ENCODE results near the gene ADGRV1. TPM values are rescaled to one million over a fixed set of nuclear protein-coding genes. Genes with fewer than 3 reads are reported as not detected.

The ADGRV1 gene
- total and polyA plus RNA-seq, 9 of the 15 experiments (the other 6 are each of a cell fraction or from before 2014, with no cell fraction given), result 21.7 to 156 (median 58.2) TPM

DNA sequence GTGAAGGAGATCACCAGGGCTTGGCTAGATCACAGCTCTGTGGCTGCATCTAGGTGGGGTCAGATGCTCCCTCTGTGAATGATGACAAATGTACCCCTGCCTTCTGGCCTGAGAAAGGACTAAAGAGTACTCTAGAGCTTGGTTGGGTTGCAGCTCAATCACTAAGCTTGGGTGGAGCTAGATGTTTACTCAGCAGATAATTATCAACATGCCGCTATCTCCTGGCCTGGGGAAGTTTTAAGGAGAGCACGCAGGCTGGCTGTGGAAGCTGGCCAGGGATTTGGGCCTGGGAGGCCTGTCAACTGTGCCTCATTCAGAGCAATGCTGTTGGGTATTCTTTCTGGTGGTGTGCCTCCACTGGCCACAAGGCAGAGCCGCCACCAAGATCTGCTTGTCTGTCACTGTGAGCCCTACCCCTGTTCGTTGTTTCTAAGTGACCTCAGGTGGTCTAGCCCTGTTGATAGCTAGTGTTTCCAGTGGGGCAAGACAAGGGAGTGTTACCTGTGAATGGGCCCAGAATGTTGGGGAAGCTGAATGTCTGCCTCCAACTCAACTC lies 181.7 kb downstream of the ADGRV1 start:
- peaks cover 16% of the 10 kb centered on the region for H3K79me2 ChIP-seq (ENCODE audit: control insufficient read depth, insufficient read depth, low read length)
- no peaks in the 10 kb centered on the region for H3K9me3 ChIP-seq (replicated peaks; ENCODE audit: control insufficient read depth, insufficient read depth, low read depth, low read length)
- CTCF ChIA-PET (ENCODE audit: low intra/inter-chr PET ratio), result no interaction called here
- H3K9me1 ChIP-seq (ENCODE audit: control insufficient read depth, insufficient read depth, low read length), result no peaks in the 10 kb centered on the region
- POLR2A ChIA-PET, result interaction anchor here (0.8 to 2.1 kb wide), 5 partner anchors 9 to 99 kb away, joined by 3 to 11 read pairs (median 4); no protein-coding TSS in a partner anchor
- H3K4me1 ChIP-seq (replicated peaks in 1 of 2; ENCODE audit: control insufficient read depth in 2 of 2, insufficient read depth in 2 of 2, low read length in 2 of 2), result peaks cover 13 to 19% of the 10 kb centered on the region in 2 experiments; a peak in 4 of 5 replicates
- ATAC-seq (peak; percentile 85), FAIRE-seq (peak; percentile 29), DNase-seq (ENCODE audit: extremely low read depth in 1 of 4, low spot score in 3 of 4) (peak in 3 of 4 experiments; percentile 16 to 54 (median 36))
- peak overlapping the region in 1 of 2 experiments; percentile 72; a peak in 3 of 4 replicates for H3K9ac ChIP-seq (ENCODE audit: insufficient read depth in 1 of 2, low read depth in 2 of 2, low read length in 2 of 2)
- in situ Hi-C loops (cut with MboI), result no loop called here
- intact Hi-C loops (cut with micrococcal nuclease), result no loop called here
- BruUV-seq (replicated peaks), result no TSS peak
- H4K20me1 ChIP-seq (replicated peaks; ENCODE audit: control insufficient read depth, insufficient read depth, low read length), result no peaks in the 10 kb centered on the region
- 34% methylated on average over 4 of the region's 4 CpGs for WGBS (ENCODE audit: insufficient coverage, low coverage, missing lambda C conversion rate)
- peaks cover 77% of the 10 kb centered on the region for H3K36me3 ChIP-seq (ENCODE audit: control insufficient read depth, insufficient read depth, low read length)
- no peaks in the 10 kb centered on the region for H3K27me3 ChIP-seq (ENCODE audit: control insufficient read depth in 2 of 2, insufficient read depth in 2 of 2, low read length in 2 of 2)
- H3K27ac ChIP-seq (ENCODE audit: extremely low read depth, low read depth, low read length), result peak overlapping the region; percentile 57; the same call in 2 of the 3 replicates
- H3K4me3 ChIP-seq, result no peak overlapping the region
- peak overlapping the region; percentile 28 for H2AFZ ChIP-seq (ENCODE audit: low read depth, low read length)
- H3K4me2 ChIP-seq (ENCODE audit: insufficient read depth, low read length), result peak overlapping the region; percentile 53; the same call in 1 of the 2 replicates
- TF ChIP-seq FOXK2 (conservative IDR thresholded peaks at IDR 0.05 in 1 of 2, IDR thresholded peaks at IDR 0.05 in 1 of 2; ENCODE audit: low read depth in 2 of 2) (peak; percentile 63 to 68; a peak in 2 of 4 replicates), C11orf30 (IDR thresholded peaks at IDR 0.05; ENCODE audit: low read depth) (peak; percentile 79), HMG20B (CRISPR knock-in tag; IDR thresholded peaks at IDR 0.05) (no peak), TEAD4 (IDR thresholded peaks at IDR 0.05; ENCODE audit: low read length) (no peak), TEAD4 (CRISPR knock-in tag; IDR thresholded peaks at IDR 0.05; ENCODE audit: borderline replicate concordance) (no peak), CREB1 (IDR thresholded peaks at IDR 0.05) (no peak), CREB1 (CRISPR knock-in tag; IDR thresholded peaks at IDR 0.05) (no peak), ZNF347 (CRISPR knock-in tag; IDR thresholded peaks at IDR 0.05; ENCODE audit: low read depth) (no peak), ARID1B (IDR thresholded peaks at IDR 0.05) (peak; percentile 35; the same call in 1 of the 2 replicates), MAFG (tag; conservative IDR thresholded peaks at IDR 0.05) (peak; percentile 76), SMARCE1 (IDR thresholded peaks at IDR 0.05) (peak; percentile 47; the same call in 1 of the 2 replicates), ZNF79 (CRISPR knock-in tag; IDR thresholded peaks at IDR 0.05; ENCODE audit: low read depth) (no peak), CXXC5 (CRISPR knock-in tag; IDR thresholded peaks at IDR 0.05) (peak; percentile 60), HLTF (IDR thresholded peaks at IDR 0.05) (no peak), L3MBTL2 (IDR thresholded peaks at IDR 0.05) (0 out of 2 replicates have a peak, but pooled peaks have one; percentile 29), NFE2 (IDR thresholded peaks at IDR 0.05; ENCODE audit: low read depth) (peak; percentile 76)
- TF ChIP-seq, protein P1, sequence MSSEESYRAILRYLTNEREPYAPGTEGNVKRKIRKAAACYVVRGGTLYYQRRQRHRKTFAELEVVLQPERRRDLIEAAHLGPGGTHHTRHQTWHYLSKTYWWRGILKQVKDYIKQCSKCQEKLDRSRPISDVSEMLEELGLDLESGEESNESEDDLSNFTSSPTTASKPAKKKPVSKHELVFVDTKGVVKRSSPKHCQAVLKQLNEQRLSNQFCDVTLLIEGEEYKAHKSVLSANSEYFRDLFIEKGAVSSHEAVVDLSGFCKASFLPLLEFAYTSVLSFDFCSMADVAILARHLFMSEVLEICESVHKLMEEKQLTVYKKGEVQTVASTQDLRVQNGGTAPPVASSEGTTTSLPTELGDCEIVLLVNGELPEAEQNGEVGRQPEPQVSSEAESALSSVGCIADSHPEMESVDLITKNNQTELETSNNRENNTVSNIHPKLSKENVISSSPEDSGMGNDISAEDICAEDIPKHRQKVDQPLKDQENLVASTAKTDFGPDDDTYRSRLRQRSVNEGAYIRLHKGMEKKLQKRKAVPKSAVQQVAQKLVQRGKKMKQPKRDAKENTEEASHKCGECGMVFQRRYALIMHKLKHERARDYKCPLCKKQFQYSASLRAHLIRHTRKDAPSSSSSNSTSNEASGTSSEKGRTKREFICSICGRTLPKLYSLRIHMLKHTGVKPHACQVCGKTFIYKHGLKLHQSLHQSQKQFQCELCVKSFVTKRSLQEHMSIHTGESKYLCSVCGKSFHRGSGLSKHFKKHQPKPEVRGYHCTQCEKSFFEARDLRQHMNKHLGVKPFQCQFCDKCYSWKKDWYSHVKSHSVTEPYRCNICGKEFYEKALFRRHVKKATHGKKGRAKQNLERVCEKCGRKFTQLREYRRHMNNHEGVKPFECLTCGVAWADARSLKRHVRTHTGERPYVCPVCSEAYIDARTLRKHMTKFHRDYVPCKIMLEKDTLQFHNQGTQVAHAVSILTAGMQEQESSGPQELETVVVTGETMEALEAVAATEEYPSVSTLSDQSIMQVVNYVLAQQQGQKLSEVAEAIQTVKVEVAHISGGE (CRISPR knock-in tag; IDR thresholded peaks at IDR 0.05), result peak in 2 of 3 experiments; percentile 47 to 92; a peak in 4 of 6 replicates
- TF ChIP-seq, protein P2, sequence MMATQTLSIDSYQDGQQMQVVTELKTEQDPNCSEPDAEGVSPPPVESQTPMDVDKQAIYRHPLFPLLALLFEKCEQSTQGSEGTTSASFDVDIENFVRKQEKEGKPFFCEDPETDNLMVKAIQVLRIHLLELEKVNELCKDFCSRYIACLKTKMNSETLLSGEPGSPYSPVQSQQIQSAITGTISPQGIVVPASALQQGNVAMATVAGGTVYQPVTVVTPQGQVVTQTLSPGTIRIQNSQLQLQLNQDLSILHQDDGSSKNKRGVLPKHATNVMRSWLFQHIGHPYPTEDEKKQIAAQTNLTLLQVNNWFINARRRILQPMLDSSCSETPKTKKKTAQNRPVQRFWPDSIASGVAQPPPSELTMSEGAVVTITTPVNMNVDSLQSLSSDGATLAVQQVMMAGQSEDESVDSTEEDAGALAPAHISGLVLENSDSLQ (IDR thresholded peaks at IDR 0.05), result peak; percentile 40
- TF ChIP-seq, protein P3, sequence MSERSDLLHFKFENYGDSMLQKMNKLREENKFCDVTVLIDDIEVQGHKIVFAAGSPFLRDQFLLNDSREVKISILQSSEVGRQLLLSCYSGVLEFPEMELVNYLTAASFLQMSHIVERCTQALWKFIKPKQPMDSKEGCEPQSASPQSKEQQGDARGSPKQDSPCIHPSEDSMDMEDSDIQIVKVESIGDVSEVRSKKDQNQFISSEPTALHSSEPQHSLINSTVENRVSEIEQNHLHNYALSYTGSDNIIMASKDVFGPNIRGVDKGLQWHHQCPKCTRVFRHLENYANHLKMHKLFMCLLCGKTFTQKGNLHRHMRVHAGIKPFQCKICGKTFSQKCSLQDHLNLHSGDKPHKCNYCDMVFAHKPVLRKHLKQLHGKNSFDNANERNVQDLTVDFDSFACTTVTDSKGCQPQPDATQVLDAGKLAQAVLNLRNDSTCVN (CRISPR knock-in tag; IDR thresholded peaks at IDR 0.05), result no peak

All from K562 (cell line).